ENCODE data around the gene HIBADH.
"Not testable (repeated sequence)": the region's sequence is repeated elsewhere in the genome, so short reads cannot be mapped to it uniquely, and the experiment has no call there.

The HIBADH gene

DNA sequence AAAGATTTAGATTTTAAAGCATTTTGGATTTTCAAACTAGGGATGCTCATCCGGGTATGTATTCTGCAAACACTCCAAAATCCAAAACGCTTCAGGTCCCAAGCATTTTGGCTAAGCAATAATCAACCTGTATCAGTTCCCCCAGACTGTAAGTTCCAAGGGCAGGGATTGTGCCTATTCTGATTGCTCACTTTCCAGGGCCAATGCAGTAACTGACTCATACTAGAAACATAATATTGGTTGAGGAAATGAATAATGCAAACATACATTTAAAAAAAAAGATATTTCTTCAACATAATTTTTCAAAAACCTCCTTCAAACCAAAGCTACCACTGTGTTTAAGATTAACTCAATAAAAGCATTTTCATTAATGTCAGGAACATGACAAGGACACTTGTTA lies 69.5 kb downstream of the HIBADH start:
- no peak for DNase-seq

DNA sequence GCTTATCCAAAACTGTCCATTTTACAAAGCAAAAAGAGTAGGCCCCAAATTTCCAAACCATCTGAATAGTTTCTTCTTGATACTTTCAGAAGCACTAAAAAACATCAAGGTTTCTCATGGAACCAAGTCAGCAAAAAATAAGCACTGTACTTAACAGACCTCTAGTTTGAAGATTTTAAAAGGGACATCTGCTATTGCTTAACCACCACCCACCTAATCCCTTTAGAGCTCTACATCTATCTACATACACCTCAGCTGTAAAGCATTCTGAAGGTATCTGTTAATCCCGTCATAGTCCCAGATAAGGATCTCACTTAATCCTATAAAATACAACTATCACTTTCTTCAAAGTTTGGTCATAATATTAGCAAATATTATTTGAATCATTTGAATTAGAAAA lies 72.3 kb downstream of the HIBADH start:
- no peak for DNase-seq

DNA sequence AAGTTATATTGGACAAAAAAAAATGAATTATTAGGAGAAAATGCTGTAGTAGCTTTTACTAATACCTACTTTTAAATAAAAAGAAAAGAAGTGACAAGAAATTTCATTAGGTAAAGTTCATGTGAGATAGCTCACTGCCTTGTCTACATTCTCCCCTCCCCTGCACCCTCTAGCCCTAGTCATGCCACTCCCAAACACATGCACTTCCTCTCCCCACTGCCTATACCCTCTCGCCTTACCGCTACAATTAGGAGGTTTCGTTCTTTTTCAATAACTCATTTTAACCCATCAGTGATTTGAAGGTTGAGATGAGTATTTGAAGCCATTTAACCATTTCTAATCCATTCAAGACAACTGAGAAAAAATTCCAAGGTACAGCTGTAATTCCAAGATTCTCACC lies 75.3 kb downstream of the HIBADH start:
- DNase-seq, result no peak

DNA sequence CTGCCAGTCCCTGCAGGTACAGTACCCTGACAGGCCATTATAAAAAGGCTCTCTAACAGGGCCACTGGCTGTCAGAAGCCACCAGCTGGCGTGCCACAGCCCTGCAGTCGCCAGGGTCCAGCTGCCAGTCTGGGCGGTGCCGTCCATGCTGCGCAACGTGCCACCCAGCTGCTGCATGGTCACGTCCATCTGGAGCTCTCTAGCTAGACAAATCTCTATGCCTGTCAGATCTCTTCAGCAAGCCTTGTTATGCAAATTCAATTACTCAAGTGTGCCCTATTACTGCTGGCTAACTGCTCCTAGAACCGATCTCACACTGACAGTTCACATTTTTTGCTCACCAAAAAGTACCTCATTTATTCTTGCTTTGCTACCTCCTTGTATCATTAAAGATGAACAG lies 75.9 kb downstream of the HIBADH start:
- DNase-seq, result peak; percentile 88 to 89

DNA sequence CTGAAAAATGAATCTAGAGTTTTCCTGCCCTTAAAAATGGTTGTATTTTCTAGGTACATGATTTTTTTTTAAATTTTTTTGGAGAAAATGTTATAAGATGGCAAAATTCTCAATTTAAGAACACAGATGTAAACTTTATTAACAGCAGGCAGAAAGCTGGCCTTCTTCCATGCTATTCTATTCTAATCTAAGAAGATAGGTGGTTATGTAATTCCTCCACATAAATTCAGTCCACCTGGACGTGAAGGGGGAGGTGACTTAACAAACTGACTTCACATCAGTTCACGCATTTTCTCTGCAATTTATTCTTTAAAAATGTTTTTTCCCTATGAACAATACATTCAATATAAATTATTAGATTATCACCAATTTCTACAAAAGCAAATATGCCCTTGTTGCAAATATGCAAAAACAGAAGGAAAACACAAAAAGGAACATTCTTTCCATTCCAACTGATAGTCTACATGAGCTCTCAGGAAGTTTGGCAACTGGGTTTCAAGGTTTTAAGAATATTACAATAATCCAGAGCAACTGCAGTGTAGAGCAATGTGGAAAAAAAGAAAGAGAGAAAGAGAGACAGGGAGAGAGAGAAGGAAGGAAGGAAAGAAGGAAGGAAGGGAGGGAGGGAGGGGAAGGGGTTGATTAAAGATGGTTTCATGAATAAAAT lies 76.8 kb downstream of the HIBADH start:
- no peak for DNase-seq

DNA sequence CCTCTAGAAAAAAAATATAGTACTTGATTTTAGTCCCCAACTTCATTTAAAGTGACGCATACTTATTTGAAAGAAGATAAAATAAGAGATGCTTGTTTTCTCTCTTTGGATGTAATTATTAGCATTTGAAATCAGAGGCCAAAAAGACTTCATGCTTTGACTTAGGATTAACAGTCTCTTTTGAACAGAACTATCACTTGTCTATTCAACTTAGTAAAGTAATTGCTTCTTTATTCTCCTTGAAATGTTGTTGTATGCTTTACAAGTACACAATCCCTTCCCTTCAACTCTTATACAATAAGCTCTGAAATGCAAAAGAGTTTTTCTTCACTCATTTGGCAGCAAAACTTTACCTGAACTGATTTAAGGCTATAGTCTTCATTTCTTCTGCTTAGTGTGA lies 80.8 kb downstream of the HIBADH start:
- no peak for DNase-seq

DNA sequence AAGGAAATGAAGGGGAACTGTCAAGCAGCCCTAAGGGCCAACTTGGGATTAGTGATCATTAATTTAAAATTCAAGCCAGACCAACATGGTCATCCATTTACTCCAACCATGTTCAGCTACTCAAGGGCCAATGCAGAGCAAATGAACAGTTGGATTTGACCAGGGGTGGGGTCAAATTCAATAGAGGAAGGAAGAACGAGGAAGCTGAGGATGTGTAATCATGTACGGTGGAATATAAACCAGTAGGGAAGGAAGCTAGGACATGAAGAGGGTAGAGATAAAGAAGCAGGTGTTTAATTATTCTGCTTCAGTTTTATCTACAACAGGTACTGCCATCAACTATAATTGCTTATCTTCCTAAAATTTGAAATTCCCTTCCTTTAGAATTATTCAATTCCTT lies 81.6 kb downstream of the HIBADH start:
- no peak for DNase-seq

DNA sequence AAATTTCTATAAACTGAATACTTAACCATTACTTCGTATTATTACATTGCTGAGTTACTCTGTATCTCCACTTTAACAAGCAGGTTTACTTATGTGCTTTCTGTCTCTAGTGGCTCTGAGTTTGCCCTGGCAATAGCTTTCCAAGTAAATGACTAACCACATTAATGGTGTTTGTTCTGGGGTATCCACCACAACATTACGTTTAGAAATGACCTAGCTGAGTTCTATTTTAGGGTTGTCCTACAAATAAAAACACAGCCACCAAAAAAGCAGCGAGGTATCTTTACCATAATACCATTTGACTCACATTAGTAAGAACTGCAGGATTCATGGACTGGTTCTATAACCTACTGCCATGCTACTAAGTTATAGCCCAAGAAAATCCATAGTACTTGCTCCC lies 83.1 kb downstream of the HIBADH start:
- DNase-seq, result no peak

DNA sequence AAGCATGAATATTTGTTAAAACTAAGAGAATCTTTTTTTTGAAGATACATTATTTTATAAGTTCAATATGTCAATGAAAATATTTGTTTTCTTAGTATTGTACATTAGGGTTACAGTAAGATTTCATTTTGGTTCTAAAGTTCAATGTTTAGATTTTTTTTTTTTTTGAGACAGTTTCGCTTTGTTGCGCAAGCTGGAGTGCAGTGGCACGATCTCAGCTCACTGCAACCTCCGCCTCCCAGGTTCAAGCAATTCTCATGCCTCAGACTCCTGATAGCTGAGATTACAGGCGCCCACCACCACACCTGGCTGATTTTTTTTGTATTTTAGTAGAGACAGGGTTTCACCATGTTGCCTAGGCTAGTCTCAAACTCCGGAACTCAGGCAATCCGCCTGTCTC lies 84.5 kb downstream of the HIBADH start:
- not testable (repeated sequence) for DNase-seq

DNA sequence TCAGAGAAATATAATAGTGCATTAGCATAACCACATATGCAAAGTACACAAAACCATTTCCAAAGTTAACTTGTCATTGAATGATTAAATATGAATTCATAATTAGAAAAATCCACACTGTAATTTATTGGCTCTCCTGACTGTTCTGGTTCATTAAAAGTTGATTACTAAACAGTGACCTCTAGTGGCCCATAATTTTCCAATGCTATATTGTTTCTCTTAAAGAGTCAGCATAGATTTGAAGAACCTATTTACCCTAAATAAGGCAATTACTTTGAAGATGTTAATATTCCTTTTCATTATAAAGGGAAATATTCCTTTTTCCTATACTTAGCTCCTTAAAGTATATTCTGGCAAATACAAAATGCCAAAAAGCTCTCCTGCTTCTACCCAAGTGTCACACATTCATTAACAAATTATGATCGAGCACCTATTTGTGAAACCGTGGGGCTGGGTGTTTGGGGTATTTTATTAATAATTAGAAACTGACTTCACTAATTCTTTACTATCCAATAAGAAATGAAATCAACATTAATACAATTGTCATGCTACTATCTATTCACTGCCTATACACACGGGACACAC lies 86.2 kb downstream of the HIBADH start:
- DNase-seq, result peak; percentile 71 to 79

DNA sequence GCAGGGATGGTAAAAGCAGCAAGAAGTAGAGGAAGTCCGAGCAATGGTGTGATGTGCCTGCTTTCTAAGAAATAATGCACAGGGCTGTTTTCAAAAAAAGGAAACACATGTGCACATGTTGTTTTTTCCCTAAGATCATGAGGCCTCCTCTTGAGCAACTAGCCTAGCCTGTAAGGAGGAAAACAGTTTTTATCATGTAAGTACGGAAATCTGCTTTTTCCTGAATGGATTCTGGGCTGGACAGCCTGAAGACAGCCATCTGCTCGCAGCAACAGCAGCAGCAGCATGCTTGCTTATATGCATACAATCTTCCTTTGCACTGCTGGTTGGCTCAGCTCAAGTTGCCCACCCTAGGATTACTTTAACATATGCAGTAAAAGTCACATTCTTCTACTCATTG lies 87.1 kb downstream of the HIBADH start:
- peak in 1 of 2 experiments; percentile 10 for DNase-seq

DNA sequence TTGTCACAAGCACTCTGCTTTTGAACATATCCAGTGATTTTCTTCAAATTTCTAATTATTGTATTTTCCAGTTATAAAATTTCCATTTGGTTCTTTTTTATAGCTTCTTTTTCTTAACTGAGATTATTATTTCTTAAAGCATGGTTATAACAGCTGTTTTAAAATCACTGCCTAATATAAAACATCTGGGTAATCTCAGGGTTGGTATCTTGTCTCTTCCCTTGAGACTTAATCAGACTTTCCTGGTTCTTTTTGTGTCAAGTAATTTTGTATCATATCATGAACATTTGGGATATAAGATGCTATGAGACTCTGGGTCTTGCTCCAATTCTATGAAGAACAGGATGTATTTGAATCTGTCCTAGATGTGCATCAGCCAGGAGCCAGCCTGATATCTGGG lies 93.6 kb downstream of the HIBADH start:
- DNase-seq, result no peak

DNA sequence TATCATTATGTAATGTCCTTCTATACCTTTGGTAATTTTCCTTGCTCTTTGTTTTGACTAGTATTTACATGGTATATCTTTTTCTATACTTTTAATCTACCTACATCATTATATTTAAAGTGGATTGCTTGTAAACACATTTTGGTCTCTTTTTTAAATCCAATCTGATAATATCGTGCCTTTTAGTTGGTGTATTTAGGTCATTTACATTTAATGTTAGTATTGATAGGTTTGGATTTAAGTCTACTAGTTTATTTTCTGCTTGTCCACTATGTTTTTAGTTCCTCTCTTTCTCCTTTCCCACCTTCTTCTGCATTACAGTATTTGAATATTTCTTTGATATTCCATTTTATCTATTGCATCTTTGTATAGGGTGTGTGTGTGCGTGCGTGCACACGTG lies 95.4 kb downstream of the HIBADH start:
- DNase-seq, result no peak

DNA sequence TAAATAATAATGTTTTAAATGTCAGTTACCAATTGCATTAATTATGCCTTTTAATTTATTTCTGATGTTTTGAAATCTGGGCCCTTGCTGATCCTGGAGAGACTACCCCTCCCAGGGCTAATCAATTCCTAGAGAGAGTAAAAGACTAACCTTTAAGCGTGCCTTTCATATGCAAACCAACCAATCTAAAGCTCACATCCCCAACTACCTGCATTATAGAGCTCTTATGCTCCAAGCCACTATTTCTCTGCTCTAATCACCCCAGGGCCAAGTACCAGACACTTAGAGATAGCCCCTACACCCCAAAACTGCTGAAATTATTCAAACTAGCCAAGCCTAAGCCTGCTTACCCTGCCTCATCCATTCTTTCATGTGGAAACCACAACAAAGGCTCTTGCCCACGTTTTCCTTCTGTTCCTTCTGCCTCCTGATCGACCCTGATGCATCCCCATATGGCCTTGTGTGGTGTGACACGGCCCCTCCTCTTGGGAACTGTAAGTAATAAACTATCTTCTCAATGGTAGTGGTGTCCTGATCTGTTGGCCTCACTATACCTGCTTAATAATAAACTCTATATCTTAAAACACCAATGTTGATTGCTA lies 97.7 kb downstream of the HIBADH start:
- no peak for DNase-seq

DNA sequence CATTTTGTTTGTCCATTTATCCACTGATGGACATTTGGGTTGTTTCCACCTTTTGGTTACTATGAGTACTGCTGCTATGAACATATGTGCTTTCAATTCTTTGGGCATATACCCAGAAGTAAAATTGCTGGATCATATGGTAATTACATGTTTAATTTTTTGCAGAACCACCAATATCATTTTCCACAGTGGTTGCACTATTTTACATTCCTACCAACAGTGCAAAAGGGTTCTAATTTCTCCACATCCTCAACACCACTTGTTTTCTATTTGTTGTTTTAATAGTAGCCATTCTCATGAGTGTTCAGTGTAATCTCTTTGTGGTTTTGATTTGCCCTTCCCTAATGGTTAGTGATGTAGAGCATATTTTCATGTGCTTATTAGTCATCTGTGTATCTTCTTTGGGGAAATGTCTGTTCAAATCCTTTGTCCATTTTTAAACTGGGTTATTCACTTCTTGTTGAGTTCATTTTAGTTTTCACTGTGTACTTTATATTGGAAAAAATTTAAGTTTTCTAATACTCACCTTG lies 101.9 kb downstream of the HIBADH start:
- no peak for DNase-seq

DNA sequence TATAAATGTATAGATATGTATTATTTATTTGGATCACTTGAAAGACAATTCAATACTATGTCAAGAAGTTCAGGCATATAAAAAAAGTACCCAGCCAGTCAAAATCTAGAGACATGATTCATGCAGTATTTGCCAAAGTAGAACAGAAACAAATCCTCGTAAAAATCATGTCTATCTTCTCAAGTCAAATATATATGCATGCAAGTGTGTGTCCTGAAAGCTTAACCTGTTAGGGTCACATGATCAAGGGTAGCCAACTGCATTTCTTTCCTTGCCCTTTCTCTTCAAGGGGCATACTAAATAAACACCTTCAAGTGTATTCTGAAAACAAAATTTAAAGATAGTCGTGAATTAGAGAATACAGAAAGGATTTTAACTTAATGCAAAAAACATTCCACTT lies 107.0 kb downstream of the HIBADH start:
- DNase-seq, result no peak

DNA sequence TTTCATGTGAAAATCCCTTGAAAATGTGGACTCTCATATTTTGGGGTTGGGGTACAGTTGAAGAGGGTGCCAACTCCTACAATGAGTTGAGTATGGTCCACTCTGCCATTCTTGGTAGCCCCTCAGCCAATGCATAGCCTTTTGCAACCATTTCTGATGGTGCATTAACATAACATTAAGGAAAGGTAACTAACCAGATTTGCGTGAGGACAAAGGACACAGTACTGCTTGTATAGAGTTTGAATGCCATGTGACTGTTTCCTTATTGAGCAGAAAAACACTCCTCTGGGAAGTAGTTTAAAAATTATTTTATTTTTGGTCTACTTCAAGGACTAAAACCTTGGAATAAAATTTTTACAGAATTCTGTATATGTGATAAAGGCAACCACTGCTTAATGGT lies 107.9 kb downstream of the HIBADH start:
- DNase-seq, result no peak

DNA sequence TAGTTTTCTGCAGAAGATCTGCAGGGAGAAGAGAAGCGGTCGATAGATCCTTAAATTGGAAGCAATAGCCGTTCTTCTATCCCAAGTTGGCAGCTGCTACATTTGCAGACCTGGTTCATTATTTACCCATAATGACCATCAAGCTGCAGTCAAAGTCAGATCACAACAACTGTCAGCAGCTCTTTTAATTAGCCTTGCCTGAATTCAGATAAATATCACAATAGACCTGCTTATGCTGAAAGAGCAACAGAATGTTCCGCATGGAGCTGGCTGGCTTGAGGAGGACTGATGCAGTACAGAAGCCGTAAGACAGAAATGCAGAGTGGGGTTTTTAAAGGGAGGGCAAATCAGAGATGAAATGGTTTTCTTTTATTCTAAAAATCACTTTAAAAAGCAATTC lies 109.4 kb downstream of the HIBADH start:
- DNase-seq, result no peak

DNA sequence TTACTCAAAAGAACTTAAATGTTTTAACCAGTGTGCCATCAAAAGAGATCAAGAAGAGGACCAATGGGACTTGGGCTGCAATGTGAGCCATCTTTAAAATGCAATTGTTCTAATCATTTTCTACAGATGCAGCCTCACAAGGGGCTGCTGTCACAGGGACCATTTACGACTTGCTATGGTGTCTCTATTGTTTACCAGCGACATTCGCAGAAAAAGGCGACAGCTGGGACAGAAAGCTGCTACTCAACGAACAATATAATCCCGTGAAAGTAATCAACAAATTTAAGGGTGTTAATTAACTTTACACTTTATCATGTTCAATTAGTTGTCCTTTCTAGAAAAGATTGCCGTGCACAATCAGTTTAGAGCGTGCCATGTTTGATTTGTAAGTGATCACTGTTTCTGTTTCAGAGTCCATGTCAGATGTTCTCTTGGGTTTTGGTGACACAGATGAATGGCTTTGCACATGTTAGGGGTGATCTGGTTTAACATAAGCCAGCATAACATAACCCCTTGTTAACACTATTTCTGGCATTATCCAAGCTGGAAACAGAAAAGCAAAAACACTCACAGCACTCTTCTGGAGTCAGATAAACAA lies 110.8 kb downstream of the HIBADH start:
- no peak for DNase-seq

DNA sequence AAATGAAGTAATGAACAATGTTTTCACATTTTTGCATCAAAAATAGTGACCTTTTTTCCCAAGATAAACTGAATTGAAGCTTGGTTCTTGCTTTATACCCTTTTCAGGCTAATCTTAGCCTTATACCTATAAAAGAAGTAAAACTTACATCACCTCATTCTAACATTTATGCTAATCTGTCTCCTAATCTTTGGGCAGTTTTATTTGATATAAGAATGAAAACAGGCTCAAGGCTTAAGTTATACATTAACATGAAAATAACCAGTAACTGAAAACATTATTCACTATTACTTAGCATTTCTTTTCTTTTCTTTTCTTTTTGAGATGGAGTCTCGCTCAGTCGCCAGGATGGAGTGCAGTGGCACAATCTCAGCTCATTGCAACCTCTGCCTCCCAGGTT lies 113.1 kb downstream of the HIBADH start:
- DNase-seq, result no peak

DNA sequence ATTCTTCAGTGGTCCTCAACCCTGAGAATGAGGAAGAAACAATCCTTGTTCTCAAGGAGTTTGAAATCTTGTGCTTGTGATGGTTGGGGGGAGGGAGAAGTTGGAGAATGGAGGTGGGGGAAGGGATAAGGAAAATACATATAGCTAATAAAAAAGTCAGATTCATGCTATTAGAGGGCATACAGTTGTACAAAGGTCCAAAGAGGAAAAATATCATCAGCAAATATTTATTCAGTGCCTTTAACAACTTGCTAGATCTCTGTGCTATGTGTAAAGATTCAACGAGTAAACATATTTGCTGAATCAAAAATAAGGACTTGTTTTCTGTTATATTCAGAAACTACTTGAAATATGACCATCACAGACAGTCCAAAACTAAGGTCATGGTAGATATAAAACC lies 114.4 kb downstream of the HIBADH start:
- DNase-seq, result no peak

DNA sequence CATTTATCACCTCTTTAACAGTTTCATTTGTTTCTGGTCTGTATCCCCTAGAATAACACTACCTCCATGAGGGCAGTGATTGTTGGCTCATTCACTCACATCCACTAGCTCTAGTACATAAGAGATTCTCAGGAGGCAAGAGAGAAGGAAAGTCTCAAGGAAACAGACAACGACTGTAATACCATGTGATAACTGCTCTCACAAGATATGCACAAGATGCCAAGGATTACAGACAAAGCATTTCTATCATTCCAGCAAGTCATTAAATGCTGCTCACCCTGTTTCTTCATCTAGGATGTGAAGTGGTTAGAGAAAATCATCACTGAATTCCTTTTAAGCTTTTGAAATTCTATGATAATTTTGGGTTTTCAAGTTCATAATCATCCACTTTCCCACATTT lies 115.3 kb downstream of the HIBADH start:
- no peak for DNase-seq

DNA sequence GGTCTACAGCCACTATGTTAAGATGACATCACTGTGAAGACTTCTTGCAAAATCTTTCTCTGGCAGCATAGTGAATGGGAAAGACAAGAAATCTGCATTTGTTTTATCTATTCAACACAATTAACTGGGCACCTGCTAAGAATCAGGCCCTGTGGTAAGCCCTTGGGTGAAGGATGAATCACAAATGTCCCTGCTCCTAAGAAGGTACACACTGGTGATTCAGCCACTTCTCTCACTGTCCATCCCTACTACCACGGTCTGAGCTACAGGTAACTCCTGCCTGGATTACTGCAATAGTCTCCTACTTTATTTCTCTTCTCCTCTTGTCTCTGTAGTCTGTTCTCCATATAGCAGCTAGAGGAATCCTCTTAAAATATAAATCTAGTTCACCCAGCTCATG lies 116.1 kb downstream of the HIBADH start:
- DNase-seq, result no peak

DNA sequence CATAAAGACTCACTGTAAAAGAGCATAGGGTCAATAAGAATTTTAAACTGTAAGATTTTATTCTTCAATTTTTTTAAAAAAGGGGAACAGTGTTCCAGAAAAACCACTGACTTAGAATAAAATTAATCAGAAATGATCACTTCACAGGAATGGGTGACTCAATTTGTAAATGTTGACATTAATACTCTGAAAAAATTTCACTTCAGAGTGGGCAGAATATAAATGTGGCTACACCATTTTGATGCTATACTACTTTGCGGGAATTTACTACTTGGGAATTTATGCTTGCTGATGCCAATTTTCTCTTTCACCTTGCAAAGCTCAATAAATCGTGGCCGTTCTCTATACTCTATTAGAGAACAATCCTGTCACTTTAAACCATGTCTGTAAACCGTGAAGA lies 126.9 kb downstream of the HIBADH start:
- no peak for DNase-seq
